Loucy (cell line): ENCODE results near the gene DNAJB4.

Experiments used
- EZH2phosphoT487 ChIP-seq: fragments of 200-600 bp; IDR thresholded peaks from 2 replicates; pipeline ENCODE4 v1.6.1; 2018; ENCODE audit warnings: antibody characterized with exemption, mild to moderate bottlenecking, moderate library complexity, borderline replicate concordance
- TF ChIP-seq, protein P1 (sequence below): fragments of 200-600 bp; sonication (generic); conservative IDR thresholded peaks from 2 replicates; pipeline ENCODE4 v1.5.1; 2014; ENCODE audit warnings: mild to moderate bottlenecking, antibody characterized with exemption, low read length

DNA sequence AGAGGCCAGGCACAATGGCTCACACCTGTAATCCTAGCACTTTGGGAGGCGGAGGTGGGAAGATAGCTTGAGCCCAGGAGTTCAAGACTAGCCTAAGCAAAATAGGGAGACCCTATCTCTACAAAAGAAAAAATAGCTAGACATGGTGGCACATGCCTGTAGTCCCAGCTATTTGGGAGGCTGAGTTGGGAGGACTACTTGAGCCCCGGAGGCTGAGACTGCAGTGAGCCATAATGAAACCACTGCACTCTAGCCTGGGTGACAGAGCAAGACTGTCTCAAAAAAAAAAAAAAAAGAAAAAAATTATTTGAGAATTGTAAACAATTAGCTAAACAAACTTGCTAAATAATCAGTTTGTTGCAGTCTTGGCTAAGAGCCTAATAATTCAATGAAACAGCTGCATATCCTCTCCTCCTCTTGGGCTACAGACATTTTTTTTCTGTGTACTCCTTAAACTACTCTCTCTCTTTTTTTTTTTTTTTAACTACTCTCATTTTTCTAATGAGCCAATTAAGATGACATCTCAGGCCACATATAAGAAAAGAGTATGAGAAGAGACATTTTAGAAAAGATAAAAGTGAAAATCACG lies 10.5 kb upstream of the DNAJB4 start:
- TF ChIP-seq, protein P1, sequence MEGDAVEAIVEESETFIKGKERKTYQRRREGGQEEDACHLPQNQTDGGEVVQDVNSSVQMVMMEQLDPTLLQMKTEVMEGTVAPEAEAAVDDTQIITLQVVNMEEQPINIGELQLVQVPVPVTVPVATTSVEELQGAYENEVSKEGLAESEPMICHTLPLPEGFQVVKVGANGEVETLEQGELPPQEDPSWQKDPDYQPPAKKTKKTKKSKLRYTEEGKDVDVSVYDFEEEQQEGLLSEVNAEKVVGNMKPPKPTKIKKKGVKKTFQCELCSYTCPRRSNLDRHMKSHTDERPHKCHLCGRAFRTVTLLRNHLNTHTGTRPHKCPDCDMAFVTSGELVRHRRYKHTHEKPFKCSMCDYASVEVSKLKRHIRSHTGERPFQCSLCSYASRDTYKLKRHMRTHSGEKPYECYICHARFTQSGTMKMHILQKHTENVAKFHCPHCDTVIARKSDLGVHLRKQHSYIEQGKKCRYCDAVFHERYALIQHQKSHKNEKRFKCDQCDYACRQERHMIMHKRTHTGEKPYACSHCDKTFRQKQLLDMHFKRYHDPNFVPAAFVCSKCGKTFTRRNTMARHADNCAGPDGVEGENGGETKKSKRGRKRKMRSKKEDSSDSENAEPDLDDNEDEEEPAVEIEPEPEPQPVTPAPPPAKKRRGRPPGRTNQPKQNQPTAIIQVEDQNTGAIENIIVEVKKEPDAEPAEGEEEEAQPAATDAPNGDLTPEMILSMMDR = no peak
- no peak for TF ChIP-seq EZH2phosphoT487
